ENCODE data around the gene DUSP8.
A peak's percentile ranks its signal among the peaks of the same experiment; 100 is the strongest.
"Not testable (repeated sequence)": the region's sequence is repeated elsewhere in the genome, so short reads cannot be mapped to it uniquely, and the experiment has no call there.

The DUSP8 gene

DNA sequence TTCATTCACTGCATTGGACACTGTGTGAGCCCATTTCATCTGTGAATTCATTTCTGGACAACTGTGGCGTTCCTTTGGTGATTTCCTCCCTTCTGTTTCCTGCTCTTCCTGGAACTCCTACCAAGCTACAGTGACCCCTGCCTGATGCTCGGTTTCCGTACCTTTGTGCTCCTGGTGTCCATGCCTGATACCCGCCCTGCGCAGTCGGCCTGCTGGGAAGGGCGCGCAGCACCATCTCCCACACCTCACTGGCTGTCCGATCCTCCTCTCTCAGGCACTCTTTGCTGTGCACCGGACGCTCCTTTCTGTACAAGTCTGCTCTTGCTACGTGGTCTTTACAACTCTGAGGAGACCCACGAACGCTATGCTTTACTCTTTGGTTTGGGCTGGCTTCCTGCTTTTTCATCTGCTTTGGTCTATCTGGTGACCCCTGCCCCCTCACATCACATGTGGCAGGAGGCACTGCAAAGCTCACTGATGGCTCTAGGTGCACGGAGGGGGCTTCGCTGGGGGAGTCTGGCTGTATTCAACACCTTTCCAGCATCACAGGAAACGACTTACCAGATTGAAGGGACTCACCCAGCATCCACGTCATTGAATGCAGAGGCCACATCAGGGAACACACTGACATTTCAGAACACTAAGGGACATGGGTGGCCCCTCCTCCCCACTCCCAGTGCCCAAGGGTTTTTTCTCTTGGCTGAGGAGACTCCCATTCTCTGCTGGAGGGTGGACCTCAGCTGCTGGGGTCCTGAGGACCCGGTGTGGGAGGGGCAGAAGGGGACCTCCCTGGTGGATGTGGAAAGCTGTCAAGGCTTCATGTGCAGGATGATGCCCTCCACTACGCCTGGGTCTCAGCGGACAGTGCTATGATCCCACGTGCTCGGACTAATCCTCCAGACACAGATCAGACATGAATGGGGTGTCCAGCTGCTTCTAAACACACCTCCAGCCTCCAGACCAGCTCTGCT lies 58.5 kb downstream of the DUSP8 start:
- H3K4me1 ChIP-seq (ENCODE audit: control insufficient read depth, insufficient read depth, low read length) = peaks cover 41% of the 10 kb centered on the region
- H3K36me3 ChIP-seq (ENCODE audit: control insufficient read depth in 2 of 2, insufficient read depth in 2 of 2, low read length in 2 of 2) = no peaks in the 10 kb centered on the region
- H3K27me3 ChIP-seq (ENCODE audit: control insufficient read depth in 1 of 2, insufficient read depth in 2 of 2, low read length in 2 of 2) = no peaks in the 10 kb centered on the region
- H3K4me3 ChIP-seq (ENCODE audit: low read length in 2 of 2) = no peak overlapping the region
- H3K27ac ChIP-seq (ENCODE audit: low read length) = no peak overlapping the region
- no peak overlapping the region for H3K9ac ChIP-seq (ENCODE audit: low read length in 2 of 2)
- no peaks in the 10 kb centered on the region for H3K9me3 ChIP-seq (ENCODE audit: control insufficient read depth in 2 of 2, low read length in 2 of 2)

DNA sequence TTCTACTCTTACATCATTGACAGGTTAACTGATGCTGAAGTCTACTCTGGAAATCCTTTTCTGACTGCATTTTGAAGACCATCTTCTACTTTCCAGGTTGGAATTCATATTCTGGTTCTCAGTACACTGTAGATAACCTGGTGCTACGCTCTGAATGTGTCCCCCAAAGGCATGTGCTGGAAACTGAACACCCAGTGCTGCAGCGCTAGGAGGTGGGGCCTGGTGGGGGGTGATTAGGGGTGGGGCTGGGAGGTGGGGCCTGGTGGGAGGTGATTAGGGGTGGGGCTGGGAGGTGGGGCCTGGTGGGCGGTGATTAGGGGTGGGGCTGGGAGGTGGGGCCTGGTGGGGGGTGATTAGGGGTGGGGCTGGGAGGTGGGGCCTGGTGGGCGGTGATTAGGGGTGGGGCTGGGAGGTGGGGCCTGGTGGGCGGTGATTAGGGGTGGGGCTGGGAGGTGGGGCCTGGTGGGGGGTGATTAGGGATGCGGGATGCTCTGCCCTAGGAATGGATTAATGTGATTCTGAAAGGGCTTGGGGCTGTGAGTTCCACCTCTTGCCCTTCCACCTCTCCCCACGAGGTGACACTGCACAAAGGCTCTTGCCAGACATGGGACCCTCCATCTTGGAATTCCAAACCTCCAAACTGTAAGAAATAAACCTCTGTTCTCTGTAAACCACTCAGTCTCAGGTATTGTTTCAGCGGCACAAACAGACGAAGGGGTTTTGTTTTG lies 59.4 kb downstream of the DUSP8 start:
- not testable (repeated sequence) for H3K9me3 ChIP-seq (ENCODE audit: control insufficient read depth in 2 of 2, low read length in 2 of 2); H3K4me3 ChIP-seq (ENCODE audit: low read length in 2 of 2); H3K27me3 ChIP-seq (ENCODE audit: control insufficient read depth in 1 of 2, insufficient read depth in 2 of 2, low read length in 2 of 2); H3K27ac ChIP-seq (ENCODE audit: low read length); H3K9ac ChIP-seq (ENCODE audit: low read length in 2 of 2); H3K36me3 ChIP-seq (ENCODE audit: control insufficient read depth in 2 of 2, insufficient read depth in 2 of 2, low read length in 2 of 2)
- peaks cover 49% of the 10 kb centered on the region for H3K4me1 ChIP-seq (ENCODE audit: control insufficient read depth, insufficient read depth, low read length)

GRCh38 chr11:1511937-1512496 lies 60.1 kb downstream of the DUSP8 start:
- no peaks in the 10 kb centered on the region for H3K9me3 ChIP-seq (ENCODE audit: control insufficient read depth in 2 of 2, low read length in 2 of 2)
- H3K4me1 ChIP-seq (ENCODE audit: control insufficient read depth, insufficient read depth, low read length) = peaks cover 53% of the 10 kb centered on the region
- H3K36me3 ChIP-seq (ENCODE audit: control insufficient read depth in 2 of 2, insufficient read depth in 2 of 2, low read length in 2 of 2) = no peaks in the 10 kb centered on the region
- H3K27ac ChIP-seq (ENCODE audit: low read length) = no peak overlapping the region
- H3K4me3 ChIP-seq (ENCODE audit: low read length in 2 of 2) = no peak overlapping the region
- no peaks in the 10 kb centered on the region for H3K27me3 ChIP-seq (ENCODE audit: control insufficient read depth in 1 of 2, insufficient read depth in 2 of 2, low read length in 2 of 2)
- no peak overlapping the region for H3K9ac ChIP-seq (ENCODE audit: low read length in 2 of 2)

- Histone ChIP-seq H3K36me3 (ENCODE audit: control insufficient read depth in 2 of 2, insufficient read depth in 2 of 2, low read length in 2 of 2) (no peaks in the 10 kb centered on the region), H3K9ac (ENCODE audit: low read length in 2 of 2) (no peak overlapping the region), H3K4me3 (ENCODE audit: low read length in 2 of 2) (no peak overlapping the region), H3K4me1 (ENCODE audit: control insufficient read depth, insufficient read depth, low read length) (peaks cover 52% of the 10 kb centered on the region), H3K27me3 (ENCODE audit: control insufficient read depth in 1 of 2, insufficient read depth in 2 of 2, low read length in 2 of 2) (no peaks in the 10 kb centered on the region), H3K27ac (ENCODE audit: low read length) (no peak overlapping the region), H3K9me3 (ENCODE audit: control insufficient read depth in 2 of 2, low read length in 2 of 2) (no peaks in the 10 kb centered on the region)
These were observed 61.1 kb downstream of the DUSP8 start for GRCh38 chr11:1510928-1511327.

DNA sequence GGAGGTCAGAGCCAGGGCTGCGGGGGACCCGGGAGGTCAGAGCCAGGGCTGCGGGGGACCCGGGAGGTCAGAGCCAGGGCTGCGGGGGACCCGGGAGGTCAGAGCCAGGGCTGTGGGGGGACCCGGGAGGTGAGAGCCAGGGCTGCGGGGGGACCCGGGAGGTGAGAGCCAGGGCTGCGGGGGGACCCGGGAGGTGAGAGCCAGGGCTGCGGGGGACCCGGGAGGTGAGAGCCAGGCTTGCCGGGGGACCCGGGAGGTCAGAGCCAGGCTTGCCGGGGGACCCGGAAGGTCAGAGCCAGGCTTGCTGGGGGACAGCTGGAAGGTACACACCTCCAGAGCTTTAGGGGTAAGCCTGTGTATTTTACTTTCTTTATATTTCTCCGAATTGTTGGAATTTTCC lies 61.7 kb downstream of the DUSP8 start:
- H3K4me3 ChIP-seq (ENCODE audit: low read length in 2 of 2); H3K9me3 ChIP-seq (ENCODE audit: control insufficient read depth in 2 of 2, low read length in 2 of 2); H3K27ac ChIP-seq (ENCODE audit: low read length); H3K9ac ChIP-seq (ENCODE audit: low read length in 2 of 2); H3K36me3 ChIP-seq (ENCODE audit: control insufficient read depth in 2 of 2, insufficient read depth in 2 of 2, low read length in 2 of 2); H3K27me3 ChIP-seq (ENCODE audit: control insufficient read depth in 1 of 2, insufficient read depth in 2 of 2, low read length in 2 of 2): not testable (repeated sequence)
- peaks cover 46% of the 10 kb centered on the region for H3K4me1 ChIP-seq (ENCODE audit: control insufficient read depth, insufficient read depth, low read length)

DNA sequence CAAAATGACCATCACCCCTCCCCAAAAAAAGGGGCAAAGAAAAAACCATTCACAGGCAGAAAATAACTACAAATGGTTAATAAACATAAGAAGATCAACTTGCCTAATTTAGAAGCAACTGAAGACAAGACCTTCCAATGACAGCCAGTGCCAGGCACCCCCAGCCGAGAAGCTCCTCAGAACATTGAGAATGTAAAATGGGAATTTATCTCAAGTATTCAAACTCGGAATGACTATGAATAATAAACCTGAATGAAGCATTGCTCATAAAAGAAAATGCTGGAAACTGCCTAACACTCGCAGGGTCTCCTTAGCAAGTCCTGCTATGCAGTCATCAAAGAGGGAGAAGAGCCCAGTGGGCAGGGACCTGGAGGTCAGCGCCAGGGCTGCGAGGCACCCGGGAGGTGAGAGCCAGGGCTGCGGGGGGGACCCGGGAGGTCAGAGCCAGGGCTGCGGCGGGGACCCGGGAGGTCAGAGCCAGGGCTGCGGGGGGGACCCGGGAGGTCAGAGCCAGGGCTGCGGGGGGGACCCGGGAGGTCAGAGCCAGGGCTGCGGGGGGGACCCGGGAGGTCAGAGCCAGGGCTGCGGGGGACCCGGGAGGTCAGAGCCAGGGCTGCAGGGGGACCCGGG lies 62.3 kb downstream of the DUSP8 start:
- no peak overlapping the region for H3K9ac ChIP-seq (ENCODE audit: low read length in 2 of 2)
- H3K4me3 ChIP-seq (ENCODE audit: low read length in 2 of 2) = no peak overlapping the region
- no peak overlapping the region for H3K27ac ChIP-seq (ENCODE audit: low read length)
- no peaks in the 10 kb centered on the region for H3K27me3 ChIP-seq (ENCODE audit: control insufficient read depth in 1 of 2, insufficient read depth in 2 of 2, low read length in 2 of 2)
- H3K36me3 ChIP-seq (ENCODE audit: control insufficient read depth in 2 of 2, insufficient read depth in 2 of 2, low read length in 2 of 2) = no peaks in the 10 kb centered on the region
- H3K9me3 ChIP-seq (ENCODE audit: control insufficient read depth in 2 of 2, low read length in 2 of 2) = no peaks in the 10 kb centered on the region
- H3K4me1 ChIP-seq (ENCODE audit: control insufficient read depth, insufficient read depth, low read length) = peaks cover 40% of the 10 kb centered on the region

GRCh38 chr11:1508986-1509385 lies 63.1 kb downstream of the DUSP8 start:
- Histone ChIP-seq H3K4me1 (ENCODE audit: control insufficient read depth, insufficient read depth, low read length) (peaks cover 39% of the 10 kb centered on the region), H3K9ac (ENCODE audit: low read length in 2 of 2) (no peak overlapping the region), H3K27me3 (ENCODE audit: control insufficient read depth in 1 of 2, insufficient read depth in 2 of 2, low read length in 2 of 2) (no peaks in the 10 kb centered on the region), H3K9me3 (ENCODE audit: control insufficient read depth in 2 of 2, low read length in 2 of 2) (no peaks in the 10 kb centered on the region), H3K27ac (ENCODE audit: low read length) (no peak overlapping the region), H3K4me3 (ENCODE audit: low read length in 2 of 2) (no peak overlapping the region), H3K36me3 (ENCODE audit: control insufficient read depth in 2 of 2, insufficient read depth in 2 of 2, low read length in 2 of 2) (no peaks in the 10 kb centered on the region)

GRCh38 chr11:1508491-1508891 lies 63.6 kb downstream of the DUSP8 start:
- Histone ChIP-seq H3K36me3 (ENCODE audit: control insufficient read depth in 2 of 2, insufficient read depth in 2 of 2, low read length in 2 of 2) (no peaks in the 10 kb centered on the region), H3K9ac (ENCODE audit: low read length in 2 of 2) (no peak overlapping the region), H3K4me3 (ENCODE audit: low read length in 2 of 2) (no peak overlapping the region), H3K4me1 (ENCODE audit: control insufficient read depth, insufficient read depth, low read length) (peaks cover 39% of the 10 kb centered on the region), H3K27ac (ENCODE audit: low read length) (no peak overlapping the region), H3K9me3 (ENCODE audit: control insufficient read depth in 2 of 2, low read length in 2 of 2) (no peaks in the 10 kb centered on the region), H3K27me3 (ENCODE audit: control insufficient read depth in 1 of 2, insufficient read depth in 2 of 2, low read length in 2 of 2) (no peaks in the 10 kb centered on the region)

DNA sequence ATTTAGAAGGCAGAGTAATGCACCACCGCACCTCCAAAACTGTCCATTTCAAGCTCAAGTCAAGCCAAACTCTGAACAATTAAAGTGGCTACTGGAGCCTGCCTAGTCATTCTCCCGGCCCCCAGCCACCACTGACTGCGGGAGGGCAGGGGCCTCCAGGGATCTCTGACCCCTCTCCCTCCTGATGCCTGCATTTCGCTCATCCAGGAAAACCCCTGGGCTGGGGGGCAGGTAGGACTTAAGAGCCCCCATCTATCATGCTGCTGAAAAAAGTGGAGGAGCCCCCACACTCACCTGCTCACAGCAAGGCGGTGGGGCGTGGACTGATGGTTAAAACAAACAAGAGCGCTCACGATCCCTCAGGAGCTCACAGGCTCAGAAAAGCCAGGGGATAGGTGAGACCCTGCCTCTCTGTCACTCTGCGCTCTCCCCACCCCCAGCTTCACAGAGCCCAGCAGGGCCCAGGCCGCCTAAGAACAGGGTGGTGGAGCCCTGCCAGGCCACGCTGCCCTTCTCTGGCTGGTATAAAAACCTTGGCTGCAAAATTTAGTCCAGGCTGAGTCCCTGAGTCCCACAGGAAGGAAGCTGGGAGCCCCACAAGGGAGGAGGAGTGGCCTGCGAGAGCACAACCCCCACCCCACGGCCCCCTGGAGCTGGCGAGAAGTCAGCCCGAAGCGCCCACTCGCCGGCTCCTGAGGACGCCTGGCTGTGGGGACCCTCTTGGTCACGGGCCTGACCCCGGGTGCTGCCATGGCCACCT lies 64.5 kb downstream of the DUSP8 start:
- Histone ChIP-seq H3K4me3 (ENCODE audit: low read length in 2 of 2) (no peak overlapping the region), H3K9me3 (ENCODE audit: control insufficient read depth in 2 of 2, low read length in 2 of 2) (no peaks in the 10 kb centered on the region), H3K27me3 (ENCODE audit: control insufficient read depth in 1 of 2, insufficient read depth in 2 of 2, low read length in 2 of 2) (no peaks in the 10 kb centered on the region), H3K36me3 (ENCODE audit: control insufficient read depth in 2 of 2, insufficient read depth in 2 of 2, low read length in 2 of 2) (no peaks in the 10 kb centered on the region), H3K9ac (ENCODE audit: low read length in 2 of 2) (no peak overlapping the region), H3K27ac (ENCODE audit: low read length) (no peak overlapping the region), H3K4me1 (ENCODE audit: control insufficient read depth, insufficient read depth, low read length) (peaks cover 46% of the 10 kb centered on the region)

GRCh38 chr11:1506981-1507380 lies 65.1 kb downstream of the DUSP8 start:
- Histone ChIP-seq H3K27ac (ENCODE audit: low read length) (peak overlapping the region; percentile 11), H3K27me3 (ENCODE audit: control insufficient read depth in 1 of 2, insufficient read depth in 2 of 2, low read length in 2 of 2) (no peaks in the 10 kb centered on the region), H3K9ac (ENCODE audit: low read length in 2 of 2) (no peak overlapping the region), H3K4me1 (ENCODE audit: control insufficient read depth, insufficient read depth, low read length) (peaks cover 52% of the 10 kb centered on the region), H3K36me3 (ENCODE audit: control insufficient read depth in 2 of 2, insufficient read depth in 2 of 2, low read length in 2 of 2) (no peaks in the 10 kb centered on the region), H3K4me3 (ENCODE audit: low read length in 2 of 2) (no peak overlapping the region), H3K9me3 (ENCODE audit: control insufficient read depth in 2 of 2, low read length in 2 of 2) (no peaks in the 10 kb centered on the region)

Measured in stomach smooth muscle (tissue), 2 donors.